Upper lobe of right lung (tissue), 1 donor: ENCODE results near the gene MRTFB. TPM values are rescaled to one million over a fixed set of nuclear protein-coding genes. Genes with fewer than 3 reads are reported as not detected.

Experiments
- ATAC-seq: fragments of 200-7000 bp; cut with Tn5 transposase; one replicate; pipeline ENCODE4 v1.9.1; 2020; ENCODE audit warnings: mild to moderate bottlenecking, moderate library complexity
- DNase-seq: peaks from one replicate; pipeline ENCODE4 v3.0.0-alpha.2; 2020
- H3K27ac ChIP-seq: fragments of 200-600 bp; one replicate; pipeline ENCODE4 v1.8.0; 2022
- H3K27me3 ChIP-seq: fragments of 200-600 bp; one replicate; pipeline ENCODE4 v1.8.0; 2022; ENCODE audit warnings: mild to moderate bottlenecking
- H3K36me3 ChIP-seq: fragments of 200-600 bp; one replicate; pipeline ENCODE4 v1.8.0; 2022
- H3K4me1 ChIP-seq: fragments of 200-600 bp; one replicate; pipeline ENCODE4 v1.8.0; 2022
- H3K4me3 ChIP-seq: fragments of 200-600 bp; one replicate; pipeline ENCODE4 v1.8.0; 2022; ENCODE audit warnings: mild to moderate bottlenecking
- H3K9me3 ChIP-seq: fragments of 200-600 bp; one replicate; pipeline ENCODE4 v1.8.0; 2022
- CTCF ChIP-seq: fragments of 200-600 bp; IDR thresholded peaks from one replicate; pipeline ENCODE4 v1.8.0; 2022; ENCODE audit warnings: antibody characterized with exemption
- intact Hi-C: fragments of 100-400 bp; cut with DNase I; formaldehyde crosslinking; loops from one replicate; pipeline ENCODE4 v1.11.0; 2022
- total RNA-seq: library from RNA; stranded (reverse); fragmentation: NEBNext Ultra II Directional; extraction: Animal tissue kit (Norgen Biotek cat#: 25700); gene quantifications from one replicate; pipeline ENCODE4 v1.2.1, GENCODE V29; 2021
- donor health status: DM: no; HTN: yes; CAD: no; lungs with severe emphysema.

The MRTFB gene
- total RNA-seq, 1 donor from 2014 or later = 54.7 TPM

GRCh38 chr16:14202095-14202494, 131.0 kb downstream of the MRTFB start:
- no peaks in the 10 kb centered on the region for H3K36me3 ChIP-seq
- peak overlapping the region; percentile 6 for H3K27ac ChIP-seq
- H3K27me3 ChIP-seq = no peaks in the 10 kb centered on the region
- peak overlapping the region; percentile 11 for H3K4me3 ChIP-seq
- DNase-seq (no peak), ATAC-seq (no peak)
- TF ChIP-seq CTCF = no peak
- intact Hi-C loops = no loop called here
- peaks cover 11% of the 10 kb centered on the region for H3K4me1 ChIP-seq
- no peaks in the 10 kb centered on the region for H3K9me3 ChIP-seq

- Histone ChIP-seq H3K27ac (peak overlapping the region; percentile 53), H3K36me3 (no peaks in the 10 kb centered on the region), H3K4me1 (peaks cover 11% of the 10 kb centered on the region), H3K9me3 (no peaks in the 10 kb centered on the region), H3K27me3 (no peaks in the 10 kb centered on the region), H3K4me3 (peak overlapping the region; percentile 11)
- no peak for ATAC-seq
- intact Hi-C loops = no loop called here
- DNase-seq = no peak
- peak; percentile 42 for TF ChIP-seq CTCF
Observed at GRCh38 chr16:14202697-14203096, 131.6 kb downstream of the MRTFB start.

GRCh38 chr16:14203166-14203565, 132.0 kb downstream of the MRTFB start:
- H3K4me1 ChIP-seq = peaks cover 11% of the 10 kb centered on the region
- no peak for TF ChIP-seq CTCF
- no peak overlapping the region for H3K4me3 ChIP-seq
- peak overlapping the region; percentile 53 for H3K27ac ChIP-seq
- no peaks in the 10 kb centered on the region for H3K36me3 ChIP-seq
- intact Hi-C loops = no loop called here
- H3K27me3 ChIP-seq = no peaks in the 10 kb centered on the region
- ATAC-seq (no peak), DNase-seq (no peak)
- no peaks in the 10 kb centered on the region for H3K9me3 ChIP-seq

- ATAC-seq (no peak), DNase-seq (no peak)
- Histone ChIP-seq H3K4me3 (no peak overlapping the region), H3K9me3 (no peaks in the 10 kb centered on the region), H3K27me3 (no peaks in the 10 kb centered on the region), H3K4me1 (peaks cover 11% of the 10 kb centered on the region), H3K36me3 (no peaks in the 10 kb centered on the region), H3K27ac (no peak overlapping the region)
- no peak for TF ChIP-seq CTCF
- intact Hi-C loops = no loop called here
Observed at GRCh38 chr16:14205666-14206065, 134.5 kb downstream of the MRTFB start.

- H3K36me3 ChIP-seq = peaks cover 18% of the 10 kb centered on the region
- no peak overlapping the region for H3K4me3 ChIP-seq
- no peaks in the 10 kb centered on the region for H3K27me3 ChIP-seq
- ATAC-seq = no peak
- TF ChIP-seq CTCF = no peak
- no peak overlapping the region for H3K27ac ChIP-seq
- intact Hi-C loops = no loop called here
- no peak for DNase-seq
- no peaks in the 10 kb centered on the region for H3K9me3 ChIP-seq
- no peaks in the 10 kb centered on the region for H3K4me1 ChIP-seq
Observed at GRCh38 chr16:14211856-14212543, 140.9 kb downstream of the MRTFB start.

GRCh38 chr16:14215941-14216340, 144.8 kb downstream of the MRTFB start:
- intact Hi-C loops = no loop called here
- Histone ChIP-seq H3K9me3 (no peaks in the 10 kb centered on the region), H3K4me3 (no peak overlapping the region), H3K36me3 (peaks cover 48% of the 10 kb centered on the region), H3K27ac (no peak overlapping the region), H3K27me3 (no peaks in the 10 kb centered on the region), H3K4me1 (no peaks in the 10 kb centered on the region)
- DNase-seq (no peak), ATAC-seq (no peak)
- no peak for TF ChIP-seq CTCF
